GM12872 (cell line): ENCODE data around the gene KIAA1958.

Source experiments
- TF ChIP-seq, protein P1 (sequence below): IDR thresholded peaks from 3 replicates; pipeline ENCODE4 v1.5.1; 2011; ENCODE audit warnings: low read depth, mild to moderate bottlenecking, low read length, moderate library complexity; ENCODE audit not compliant: insufficient read depth

The KIAA1958 gene

DNA sequence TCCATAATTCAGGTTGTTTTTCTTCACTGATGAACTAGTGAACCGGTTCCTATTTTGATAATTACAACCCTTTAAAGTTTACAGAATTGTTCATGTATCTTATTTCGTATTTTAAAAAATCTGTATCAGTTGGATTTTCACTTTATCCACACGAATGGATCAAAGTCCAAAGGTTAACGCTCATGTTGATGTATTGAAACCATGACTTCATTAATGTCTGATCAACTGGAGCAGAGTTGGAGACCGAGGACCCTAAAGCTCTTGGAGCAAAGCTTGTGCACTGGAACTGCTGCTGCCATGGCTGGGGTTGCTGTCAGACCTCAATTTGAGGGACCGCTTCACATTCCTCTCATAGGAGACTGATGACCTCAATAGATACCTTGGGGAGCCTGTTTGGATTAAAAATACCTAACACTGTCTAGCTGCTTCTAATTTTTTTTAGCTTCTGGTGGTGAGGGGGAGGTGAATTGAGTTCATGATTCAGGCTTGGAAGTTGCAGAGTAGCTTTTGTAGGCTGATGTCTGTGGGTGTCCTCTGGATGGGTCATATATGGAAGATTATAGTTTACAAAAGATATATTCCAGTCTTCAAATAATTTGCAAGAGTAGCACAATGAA is 45.1 kb downstream of the KIAA1958 start:
- TF ChIP-seq, protein P1, sequence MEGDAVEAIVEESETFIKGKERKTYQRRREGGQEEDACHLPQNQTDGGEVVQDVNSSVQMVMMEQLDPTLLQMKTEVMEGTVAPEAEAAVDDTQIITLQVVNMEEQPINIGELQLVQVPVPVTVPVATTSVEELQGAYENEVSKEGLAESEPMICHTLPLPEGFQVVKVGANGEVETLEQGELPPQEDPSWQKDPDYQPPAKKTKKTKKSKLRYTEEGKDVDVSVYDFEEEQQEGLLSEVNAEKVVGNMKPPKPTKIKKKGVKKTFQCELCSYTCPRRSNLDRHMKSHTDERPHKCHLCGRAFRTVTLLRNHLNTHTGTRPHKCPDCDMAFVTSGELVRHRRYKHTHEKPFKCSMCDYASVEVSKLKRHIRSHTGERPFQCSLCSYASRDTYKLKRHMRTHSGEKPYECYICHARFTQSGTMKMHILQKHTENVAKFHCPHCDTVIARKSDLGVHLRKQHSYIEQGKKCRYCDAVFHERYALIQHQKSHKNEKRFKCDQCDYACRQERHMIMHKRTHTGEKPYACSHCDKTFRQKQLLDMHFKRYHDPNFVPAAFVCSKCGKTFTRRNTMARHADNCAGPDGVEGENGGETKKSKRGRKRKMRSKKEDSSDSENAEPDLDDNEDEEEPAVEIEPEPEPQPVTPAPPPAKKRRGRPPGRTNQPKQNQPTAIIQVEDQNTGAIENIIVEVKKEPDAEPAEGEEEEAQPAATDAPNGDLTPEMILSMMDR = no peak

DNA sequence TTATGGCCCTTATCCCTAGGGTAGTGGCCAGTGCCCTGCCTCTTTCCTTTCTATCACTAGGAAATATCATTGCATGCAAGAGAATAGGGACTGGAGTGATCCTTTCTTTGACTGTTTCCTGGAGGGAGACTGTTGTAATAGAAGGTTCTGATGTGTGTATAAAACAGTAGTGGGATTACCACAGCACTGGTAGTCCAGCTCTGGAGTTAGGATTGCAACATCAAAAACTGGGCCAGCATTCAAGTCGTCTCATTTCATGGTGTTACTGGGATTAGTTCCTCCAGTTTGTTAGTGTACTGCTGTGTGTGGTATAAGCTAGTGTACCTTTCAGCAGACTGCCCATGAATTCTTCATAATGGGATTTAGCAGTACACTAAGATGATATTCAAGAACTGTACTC is 45.8 kb downstream of the KIAA1958 start:
- TF ChIP-seq, protein P1 = no peak

DNA sequence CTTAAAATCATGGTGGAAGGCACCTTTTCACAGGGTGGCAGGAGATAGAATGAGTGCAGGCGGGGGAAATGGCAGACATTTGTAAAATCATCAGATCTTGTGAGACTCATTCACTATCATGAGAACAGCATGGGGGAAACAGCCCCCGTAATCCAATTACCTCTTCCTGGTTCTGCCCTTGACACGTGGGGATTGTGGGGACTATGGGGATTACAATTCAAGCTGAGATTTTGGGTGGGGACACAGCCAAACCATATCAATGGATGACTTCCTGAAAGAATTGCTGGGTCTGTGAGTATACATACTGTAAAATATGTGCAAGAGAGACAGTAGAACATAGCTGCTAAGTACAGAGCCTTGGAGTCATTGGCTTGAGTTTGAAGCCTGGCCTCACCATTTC is 47.0 kb downstream of the KIAA1958 start:
- TF ChIP-seq, protein P1 = no peak

DNA sequence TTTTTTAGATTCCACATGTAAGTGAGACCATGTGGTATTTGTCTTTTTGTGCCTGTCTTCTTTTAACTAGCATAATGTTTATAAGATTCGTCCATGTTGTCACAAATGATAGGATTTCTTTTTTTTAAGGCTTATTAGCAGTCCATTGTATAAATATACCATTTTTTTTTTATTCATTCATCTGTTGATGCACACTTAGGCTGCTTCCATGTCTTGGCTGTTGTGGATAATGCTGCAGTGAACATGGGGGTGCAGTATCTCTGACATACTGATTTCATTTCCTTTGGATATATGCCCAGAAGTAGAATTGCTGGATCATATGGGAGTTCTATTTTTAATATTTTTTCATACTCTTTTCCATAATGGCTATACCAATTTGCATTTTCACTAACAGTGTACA is 48.7 kb downstream of the KIAA1958 start:
- TF ChIP-seq, protein P1 = no peak

DNA sequence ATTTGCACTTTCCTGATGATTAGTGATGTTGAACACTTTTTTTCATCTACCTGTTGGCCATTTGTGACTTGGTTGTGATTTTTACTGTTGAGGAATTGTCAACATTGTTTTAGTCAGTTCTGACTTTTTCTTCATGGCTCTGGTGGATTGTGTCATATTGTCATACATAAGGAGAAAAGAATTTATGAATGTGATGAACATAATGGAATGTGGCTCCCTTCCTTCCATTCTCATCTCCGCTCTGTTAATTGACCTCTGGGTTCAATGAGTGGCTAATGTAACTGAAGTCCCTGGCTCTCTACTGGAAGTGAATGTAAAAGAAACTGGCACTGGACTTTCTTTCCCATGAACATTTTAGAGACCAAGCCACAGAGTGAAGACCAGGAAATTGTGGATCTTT is 49.2 kb downstream of the KIAA1958 start:
- TF ChIP-seq, protein P1 = no peak

DNA sequence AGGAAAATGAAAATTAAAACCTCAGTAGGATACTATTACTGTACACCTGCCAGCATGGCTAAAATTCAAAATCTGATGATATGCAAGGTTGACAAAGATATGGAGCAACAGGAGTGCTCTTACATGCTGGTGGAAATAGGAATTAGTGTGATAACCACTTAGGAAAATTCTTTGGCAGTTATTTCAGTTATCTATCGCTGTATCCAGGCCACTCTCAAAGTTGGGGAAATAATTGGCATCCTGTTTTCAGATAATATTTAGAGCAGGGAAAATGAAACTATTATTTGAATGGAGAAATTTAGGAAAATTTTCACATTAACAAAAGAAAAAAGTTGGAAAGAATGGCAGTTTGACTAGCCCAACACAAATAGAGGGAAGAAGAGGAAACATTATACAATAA is 50.9 kb downstream of the KIAA1958 start:
- TF ChIP-seq, protein P1 = no peak

DNA sequence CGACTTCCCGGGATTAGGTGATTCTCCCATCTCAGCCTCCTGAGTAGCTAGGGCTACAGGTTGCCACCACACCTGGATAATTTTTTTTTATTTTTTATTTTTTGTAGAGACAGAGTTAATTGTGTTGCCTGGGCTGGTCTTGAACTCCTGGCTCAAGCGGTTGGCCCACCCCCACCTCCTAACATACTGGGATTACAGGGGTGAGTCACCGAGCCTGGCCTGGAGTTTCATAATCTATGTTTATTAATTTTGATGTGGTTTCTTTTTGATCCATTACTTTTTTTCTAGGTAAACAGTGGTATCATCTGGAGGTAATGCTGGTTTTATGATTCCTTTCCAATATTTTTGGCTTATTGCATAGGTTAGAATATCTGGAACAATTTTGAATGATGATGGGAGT is 54.2 kb downstream of the KIAA1958 start:
- TF ChIP-seq, protein P1 = no peak

DNA sequence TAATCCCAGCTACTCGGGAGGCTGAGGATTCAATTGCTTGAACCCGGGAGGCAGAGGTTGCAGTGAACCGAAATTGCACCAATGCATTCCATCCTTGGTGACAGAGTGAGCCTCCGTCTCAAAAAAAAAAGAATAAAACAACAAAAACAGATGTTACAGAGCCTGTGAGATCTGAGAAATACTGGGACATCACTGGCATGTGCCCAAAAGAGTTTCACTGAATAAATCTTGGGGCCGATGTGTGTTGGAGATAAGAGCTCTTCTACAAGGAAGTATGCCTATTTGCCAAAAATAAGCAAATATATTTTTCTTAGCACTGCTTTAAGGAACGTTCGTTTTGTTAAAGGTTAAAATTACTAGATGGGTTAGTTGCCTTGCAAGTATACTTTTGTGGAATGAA is 55.1 kb downstream of the KIAA1958 start:
- TF ChIP-seq, protein P1 = no peak
